ENCODE data around the gene WWOX.
"Not testable (repeated sequence)": the region's sequence is repeated elsewhere in the genome, so short reads cannot be mapped to it uniquely, and the experiment has no call there.

The WWOX gene

GRCh38 chr16:79018650-79019429 lies 919.4 kb downstream of the WWOX start:
- no peak for DNase-seq

GRCh38 chr16:79019431-79019830 lies 920.0 kb downstream of the WWOX start:
- no peak for DNase-seq

DNA sequence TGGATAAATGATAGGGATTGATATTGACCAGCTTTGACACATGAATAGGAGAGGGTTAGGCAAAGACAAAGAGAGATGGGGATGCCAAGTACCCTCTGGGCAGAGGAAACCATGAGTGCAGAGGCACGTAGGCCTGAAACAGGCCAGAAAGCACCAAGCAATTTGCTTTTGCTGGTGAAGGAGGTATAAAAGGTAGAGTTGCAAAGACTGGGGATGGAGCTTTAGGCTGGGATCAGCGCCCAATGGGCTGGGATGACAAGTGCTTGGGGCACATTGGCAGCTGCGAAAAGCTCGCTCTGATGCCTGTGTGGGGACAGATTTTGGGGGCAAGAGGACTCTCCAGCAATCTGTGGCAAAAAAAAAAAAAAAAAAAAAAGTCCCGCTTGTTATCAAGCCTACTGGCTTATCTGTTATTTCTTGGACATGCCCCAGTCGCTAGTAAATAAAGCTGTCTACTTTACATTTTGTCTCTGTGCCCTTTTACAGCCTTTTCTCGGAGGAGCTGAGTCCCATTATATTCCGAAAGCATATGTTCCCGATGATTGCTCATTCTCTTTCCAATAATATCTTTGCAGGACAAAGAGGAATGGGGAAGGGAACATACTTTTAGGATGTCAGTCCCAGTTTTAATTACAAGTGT lies 922.7 kb downstream of the WWOX start:
- DNase-seq = no peak

- DNase-seq = no peak
These were observed 926.7 kb downstream of the WWOX start for GRCh38 chr16:79026117-79026516.

DNA sequence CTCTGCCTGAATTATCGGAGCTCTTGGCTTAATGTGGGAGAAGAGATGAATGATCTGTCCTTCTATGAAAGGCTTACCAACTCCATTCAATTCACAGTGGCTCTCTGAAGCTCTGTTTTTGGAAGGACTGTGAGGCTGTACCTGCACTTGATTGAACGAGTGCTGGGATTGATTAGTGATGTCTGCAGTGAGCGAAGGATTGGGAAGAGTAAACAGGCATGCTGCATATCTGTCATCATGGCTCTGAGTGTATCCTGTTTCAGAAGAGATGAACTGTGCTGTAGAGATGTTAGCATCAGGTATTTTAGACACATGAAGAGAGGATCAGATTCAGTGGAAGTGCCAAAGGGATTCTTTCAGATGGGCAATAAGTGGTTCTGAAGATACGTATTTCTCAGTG lies 937.1 kb downstream of the WWOX start:
- no peak for DNase-seq

DNA sequence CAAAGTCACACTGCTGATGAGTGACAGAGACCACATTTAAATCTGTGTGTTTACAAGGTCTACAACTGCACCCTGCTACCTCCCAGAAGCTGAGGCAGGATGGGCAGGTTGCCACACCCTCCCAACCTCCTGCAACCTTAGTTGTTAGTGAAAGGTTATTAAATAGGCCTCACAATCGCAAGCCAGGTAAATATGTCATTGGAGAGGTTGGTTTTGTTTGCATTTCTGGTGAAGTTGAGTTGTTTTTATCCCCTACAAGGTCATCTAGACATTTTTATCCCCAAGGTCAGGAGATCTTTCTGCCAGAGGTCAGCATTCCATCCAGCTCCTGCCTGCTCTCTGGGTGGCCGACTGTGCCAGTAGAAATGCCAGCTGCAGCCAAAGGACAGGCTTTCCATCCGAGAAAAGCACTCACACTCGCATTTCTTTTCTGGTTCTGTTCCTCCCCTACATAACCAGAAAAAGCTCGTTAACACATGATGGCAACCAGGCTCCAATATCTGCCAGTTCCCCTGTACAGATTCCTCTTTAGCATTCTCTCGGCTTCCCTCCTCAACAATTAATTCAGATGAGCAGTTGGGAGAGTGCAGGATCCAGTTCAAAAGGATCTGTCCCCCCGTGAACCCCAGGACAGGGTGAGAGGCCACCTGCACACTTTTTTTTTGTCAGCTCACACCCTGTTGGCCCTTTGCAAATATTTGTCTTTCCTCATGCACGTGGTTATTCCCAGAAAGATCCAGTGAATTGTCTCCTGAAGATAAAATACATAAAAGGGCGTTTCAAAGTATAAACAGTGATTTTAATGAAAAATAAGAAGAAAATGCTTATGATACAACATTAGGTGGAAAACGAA lies 938.3 kb downstream of the WWOX start:
- DNase-seq = no peak

DNA sequence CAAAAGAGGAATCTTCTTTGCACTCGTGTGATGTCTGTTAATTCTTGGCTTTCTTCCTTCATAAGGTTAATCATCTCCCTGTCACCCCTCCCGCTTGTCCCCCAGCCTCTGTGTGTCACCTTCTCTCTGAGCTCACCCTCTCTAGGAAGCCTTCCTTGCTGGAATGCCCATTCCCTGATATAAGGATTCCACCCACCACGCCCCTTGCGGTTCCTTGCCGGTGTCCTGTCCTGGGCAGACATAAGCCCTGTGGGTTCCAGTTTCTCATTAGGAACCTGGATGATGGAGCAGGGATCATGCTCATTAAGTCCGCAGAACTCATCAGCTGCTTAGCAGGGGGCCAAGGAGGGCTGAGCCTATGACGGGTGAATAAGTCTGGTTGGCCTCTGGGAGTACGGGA lies 941.8 kb downstream of the WWOX start:
- no peak for DNase-seq

DNA sequence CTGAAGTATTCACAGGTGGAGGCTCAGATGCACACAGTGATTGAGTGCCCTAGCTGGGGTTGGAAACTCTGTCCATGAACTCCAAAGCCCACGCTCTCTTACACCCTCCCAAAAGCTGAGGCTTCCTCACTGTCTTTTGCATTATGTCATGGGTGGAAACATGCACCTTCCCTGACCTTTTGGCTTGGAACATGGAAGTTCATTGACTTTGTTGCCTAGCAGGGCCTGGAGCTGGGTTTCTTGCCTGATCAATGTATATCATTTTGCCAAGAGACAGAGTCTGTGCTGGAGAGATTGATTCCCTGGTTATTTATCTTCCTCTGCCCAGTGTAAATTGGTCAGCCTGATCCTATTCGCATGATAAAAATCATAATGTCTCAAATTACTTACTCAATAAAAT lies 942.7 kb downstream of the WWOX start:
- DNase-seq = no peak

GRCh38 chr16:79042886-79043285 lies 943.4 kb downstream of the WWOX start:
- no peak for DNase-seq

- no peak for DNase-seq
These were observed 945.7 kb downstream of the WWOX start for GRCh38 chr16:79045191-79045590.

GRCh38 chr16:79047337-79047736 lies 947.9 kb downstream of the WWOX start:
- no peak for DNase-seq

DNA sequence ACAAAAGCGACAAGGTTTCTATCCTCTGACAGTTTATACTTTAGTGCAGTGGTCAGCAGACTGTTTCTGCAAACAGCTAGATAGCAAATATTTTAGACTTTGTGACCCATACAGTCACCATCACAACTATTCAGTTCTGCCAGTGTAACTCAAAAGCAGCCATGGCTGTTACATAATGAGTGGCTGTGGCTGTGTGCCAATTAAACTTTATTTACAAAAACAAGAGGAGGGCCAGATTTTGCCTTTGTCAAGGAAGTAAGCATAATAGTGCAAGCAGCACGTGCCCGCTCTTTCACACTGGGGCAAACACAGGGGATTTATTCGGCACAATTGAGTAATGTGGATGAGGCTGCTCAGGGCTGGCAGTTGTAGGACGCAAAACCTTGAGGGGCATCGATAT lies 949.6 kb downstream of the WWOX start:
- no peak for DNase-seq

- no peak for DNase-seq
These were observed 950.6 kb downstream of the WWOX start for GRCh38 chr16:79050063-79050462.

DNA sequence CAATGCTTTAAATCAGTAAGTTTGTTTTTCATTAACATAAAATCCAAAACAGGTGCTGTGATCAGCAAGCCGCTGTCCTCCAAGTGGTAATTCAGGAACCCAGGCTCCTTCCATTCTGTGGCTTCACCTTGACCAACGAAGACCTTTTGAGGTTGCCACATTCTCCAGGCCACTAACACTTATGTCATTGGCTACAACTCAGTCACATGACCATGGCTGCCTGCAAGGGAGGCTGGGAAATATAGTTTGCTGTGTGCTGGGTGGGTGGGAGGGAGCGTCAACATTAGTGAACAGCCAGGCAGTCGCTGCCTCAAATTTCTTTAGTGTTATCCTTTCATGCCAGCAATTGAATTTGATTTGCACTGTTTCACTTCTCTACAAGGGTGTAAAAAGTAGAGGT lies 951.9 kb downstream of the WWOX start:
- DNase-seq = no peak

GRCh38 chr16:79052198-79052597 lies 952.7 kb downstream of the WWOX start:
- not testable (repeated sequence) for DNase-seq

- no peak for DNase-seq
These were observed 954.1 kb downstream of the WWOX start for GRCh38 chr16:79053577-79053976.

GRCh38 chr16:79054211-79054984 lies 954.9 kb downstream of the WWOX start:
- no peak for DNase-seq

- no peak for DNase-seq
These were observed 956.0 kb downstream of the WWOX start for GRCh38 chr16:79055251-79055970.

- DNase-seq = no peak
These were observed 961.7 kb downstream of the WWOX start for GRCh38 chr16:79061181-79061580.

DNA sequence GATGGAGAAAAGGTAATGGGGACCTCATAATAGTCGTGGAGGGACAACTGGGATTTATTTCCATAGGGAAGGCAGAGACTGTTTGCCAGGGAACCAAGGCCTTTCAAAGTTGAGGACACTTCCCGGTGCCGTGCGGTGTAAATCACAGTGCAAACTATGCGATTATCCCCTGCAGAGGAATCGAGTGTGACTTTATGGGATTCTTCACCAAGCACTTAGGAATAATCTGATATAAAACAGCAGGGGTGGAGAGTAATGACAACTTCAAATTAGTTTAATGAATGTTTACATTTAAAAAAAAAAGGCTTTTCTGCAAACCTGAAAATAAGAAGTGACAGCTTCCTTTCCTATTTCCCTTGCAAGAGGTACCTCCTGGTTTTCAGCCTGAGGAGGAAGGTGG lies 962.9 kb downstream of the WWOX start:
- no peak for DNase-seq

DNA sequence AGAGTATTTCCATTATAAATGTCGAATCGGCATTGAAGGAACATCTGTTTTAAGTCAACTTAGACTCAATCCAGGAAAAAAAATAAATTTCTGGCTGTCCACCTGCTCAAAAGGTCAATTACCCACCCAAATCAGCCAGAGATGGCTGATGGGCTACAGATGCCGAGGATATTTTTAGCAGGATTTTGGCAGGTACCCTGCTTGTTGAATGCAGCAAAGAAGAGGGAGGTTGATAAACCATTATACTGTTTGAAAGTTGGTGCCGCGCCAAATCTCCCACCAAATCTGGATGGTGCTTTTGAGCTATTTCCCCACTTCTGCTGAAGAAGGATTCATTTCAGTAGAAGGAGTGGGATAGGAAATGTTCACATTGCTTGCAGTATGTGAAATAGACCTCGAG lies 963.4 kb downstream of the WWOX start:
- DNase-seq = no peak

DNA sequence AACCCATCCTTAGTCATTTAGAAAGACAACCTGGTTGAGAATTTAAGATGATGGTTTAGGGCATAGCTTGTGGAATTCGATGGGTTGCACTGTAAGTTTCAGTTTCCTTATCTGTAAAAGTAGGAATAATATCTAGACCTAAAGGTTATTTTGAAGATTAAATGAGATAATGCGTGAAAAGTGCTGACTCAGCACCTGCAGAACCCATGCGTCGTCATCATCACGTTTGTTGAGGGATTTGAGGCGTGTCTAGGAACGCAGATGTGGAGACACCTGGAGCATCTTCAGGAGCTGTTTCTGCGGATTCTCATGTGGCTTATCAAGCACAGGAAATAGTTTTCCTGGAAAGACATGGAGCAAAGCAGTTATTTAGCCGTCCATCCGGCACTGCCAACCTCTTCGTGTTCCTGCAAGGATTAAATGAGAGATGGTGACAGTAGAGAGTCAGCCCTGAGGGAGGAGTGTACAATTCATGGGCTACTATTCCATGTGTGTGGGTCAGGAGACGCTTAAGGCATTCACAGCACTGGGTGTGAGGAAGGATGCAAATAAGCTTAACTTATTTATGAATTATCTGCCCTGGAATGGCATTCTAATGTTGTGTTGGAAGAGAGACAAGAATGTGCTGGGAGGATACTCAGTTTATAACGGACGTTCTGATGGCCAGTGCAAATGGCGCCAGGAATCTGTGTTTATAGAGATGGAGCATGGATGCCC lies 965.0 kb downstream of the WWOX start:
- no peak for DNase-seq
